ENCODE measurements around the gene FPR3. TPM values are rescaled to one million over a fixed set of nuclear protein-coding genes. Genes with fewer than 3 reads are reported as not detected.

FPR3 gene
- total and polyA plus RNA-seq, 2 donors (not counting 3 experiments of a cell fraction or from before 2014, with no cell fraction given): not detected

GRCh38 chr19:51746731-51747130 is 48.2 kb upstream of the FPR3 start:
- FAIRE-seq (no peak), DNase-seq (ENCODE audit: low read depth, low spot score) (no peak)
- ChIA-PET POLR2A (no interaction called here), CTCF (no interaction called here)
- H3K9me3 ChIP-seq (replicated peaks; ENCODE audit: control insufficient read depth, insufficient read depth, low read length): no peaks in the 10 kb centered on the region
- H3K27ac ChIP-seq (ENCODE audit: insufficient read depth, low read depth, low read length): no peak overlapping the region
- TF ChIP-seq JUN (IDR thresholded peaks at IDR 0.05; ENCODE audit: borderline replicate concordance, insufficient read depth, insufficient read length, low read depth) (no peak), POLR2A (IDR thresholded peaks at IDR 0.05; ENCODE audit: low read depth, low read length) (no peak), MYC (IDR thresholded peaks at IDR 0.05; ENCODE audit: low read depth, low read length) (no peak), MAX (IDR thresholded peaks at IDR 0.05; ENCODE audit: insufficient read depth, insufficient read length) (no peak), GATA2 (IDR thresholded peaks at IDR 0.05; ENCODE audit: insufficient read depth, insufficient read length, low read depth, low read length) (no peak), CTCF (IDR thresholded peaks at IDR 0.05; ENCODE audit: extremely low read depth in 1 of 2, insufficient read depth in 1 of 2, low read depth in 1 of 2, low read length in 2 of 2) (no peak), FOS (IDR thresholded peaks at IDR 0.05; ENCODE audit: borderline replicate concordance, insufficient read depth, low read length) (no peak), EZH2 (IDR thresholded peaks at IDR 0.05; ENCODE audit: borderline replicate concordance, low read depth, low read length, severe bottlenecking) (no peak), POLR2AphosphoS5 (IDR thresholded peaks at IDR 0.05; ENCODE audit: insufficient read depth, low read depth, low read length) (no peak)
- intact Hi-C loops (cut with micrococcal nuclease): no loop called here
- H3K9ac ChIP-seq (replicated peaks; ENCODE audit: extremely low read depth, insufficient read depth, low read length): no peak overlapping the region
- H3K4me3 ChIP-seq (replicated peaks in 1 of 3; ENCODE audit: insufficient read depth in 1 of 3, low read depth in 1 of 3, low read length in 3 of 3): no peak overlapping the region
- no peaks in the 10 kb centered on the region for H3K27me3 ChIP-seq (ENCODE audit: control insufficient read depth in 2 of 2, insufficient read depth in 2 of 2, low read length in 2 of 2)
- H2AFZ ChIP-seq (ENCODE audit: low read depth, low read length): no peak overlapping the region
- H3K36me3 ChIP-seq (ENCODE audit: control insufficient read depth in 2 of 2, extremely low read depth in 1 of 2, insufficient read depth in 2 of 2, low read length in 2 of 2): no peaks in the 10 kb centered on the region
- no peaks in the 10 kb centered on the region for H3K4me1 ChIP-seq (ENCODE audit: control insufficient read depth, extremely low read depth, insufficient read depth, low read length)
- dilution Hi-C loops (cut with MboI; ENCODE audit: extremely low pct_ligation_motif_present, low sequenced_read_pairs): no loop called here
- H3K9me1 ChIP-seq (replicated peaks; ENCODE audit: control insufficient read depth, extremely low read depth, insufficient read depth, low read length): no peaks in the 10 kb centered on the region
- no peak overlapping the region for H3K4me2 ChIP-seq (ENCODE audit: insufficient read depth, low read length)
- no TSS peak for BruUV-seq (replicated peaks)
- H4K20me1 ChIP-seq (replicated peaks; ENCODE audit: control insufficient read depth, extremely low read depth, insufficient read depth, low read length): no peaks in the 10 kb centered on the region
- H3K79me2 ChIP-seq (ENCODE audit: control insufficient read depth, insufficient read depth, low read length): no peaks in the 10 kb centered on the region

All from endothelial cell of umbilical vein (primary cell).